Natural killer cell (primary cell): Measurements from ENCODE around the gene TAPT1. TPM values are rescaled to one million over a fixed set of nuclear protein-coding genes. Genes with fewer than 3 reads are reported as not detected.

Experiments
- ATAC-seq, 3 donors: fragments of 150-1000 bp in 2 of 3; fragments of 200-7000 bp in 1 of 3; cut with Tn5 transposase; 1 replicate in 1 of 3; 2 replicates in 2 of 3; pipeline ENCODE4 v1.10.0; 2021; ENCODE audit warnings: mild to moderate bottlenecking in 2 of 3, moderate library complexity in 2 of 3
- DNase-seq, 2 donors: peaks; one replicate each; pipeline versions ENCODE4 v3.0.0 to v3.0.0-alpha.2; 2013 to 2021; ENCODE audit warnings: mixed read lengths in 1 of 2
- H3K27ac ChIP-seq: one replicate; pipeline ENCODE4 v1.5.1; 2013; ENCODE audit warnings: mild to moderate bottlenecking, low read length
- H3K27me3 ChIP-seq: one replicate; pipeline ENCODE4 v1.6.1; 2013; ENCODE audit warnings: low read length; ENCODE audit not compliant: control insufficient read depth, insufficient read depth
- H3K36me3 ChIP-seq: one replicate; pipeline ENCODE4 v1.6.1; 2013; ENCODE audit warnings: low read length; ENCODE audit not compliant: control insufficient read depth, insufficient read depth
- H3K4me1 ChIP-seq: one replicate; pipeline ENCODE4 v1.6.1; 2013; ENCODE audit warnings: low read length; ENCODE audit not compliant: control insufficient read depth, insufficient read depth
- H3K4me3 ChIP-seq: one replicate; pipeline ENCODE4 v1.5.1; 2013; ENCODE audit warnings: low read length
- H3K9me3 ChIP-seq: one replicate; pipeline ENCODE4 v1.6.1; 2013; ENCODE audit warnings: low read length; ENCODE audit not compliant: control insufficient read depth, insufficient read depth
- H3K27ac Mint-ChIP-seq, 2 donors: one replicate each; pipeline ENCODE4 v1.8.0; 2022; ENCODE audit warnings: mild to moderate bottlenecking in 2 of 2, mixed read lengths in 2 of 2, moderate library complexity in 1 of 2
- H3K27me3 Mint-ChIP-seq, 2 donors: one replicate each; pipeline ENCODE4 v1.8.0; 2022; ENCODE audit warnings: low read depth in 2 of 2, mixed read lengths in 2 of 2
- H3K36me3 Mint-ChIP-seq: one replicate; pipeline ENCODE4 v1.8.0; 2022; ENCODE audit warnings: mixed read lengths
- H3K4me1 Mint-ChIP-seq, 2 donors: one replicate each; pipeline ENCODE4 v1.8.0; 2022; ENCODE audit warnings: mixed read lengths in 2 of 2
- H3K4me3 Mint-ChIP-seq: one replicate; pipeline ENCODE4 v1.8.0; 2022; ENCODE audit warnings: mild to moderate bottlenecking, moderate library complexity, mixed read lengths
- H3K9me3 Mint-ChIP-seq, 2 donors: one replicate each; pipeline ENCODE4 v1.8.0; 2022; ENCODE audit warnings: mixed read lengths in 2 of 2
- CTCF ChIP-seq: fragments of 200-600 bp; IDR thresholded peaks from one replicate; pipeline ENCODE4 v1.8.0; 2022; ENCODE audit warnings: antibody characterized with exemption
- WGBS: methylation state at CpG from one replicate; pipeline ENCODE4 v1.1.7; 2013; ENCODE audit warnings: missing lambda C conversion rate; ENCODE audit not compliant: insufficient coverage; 5-methylcytosine and 5-hydroxymethylcytosine counted together
- intact Hi-C: fragments of 100-400 bp; cut with micrococcal nuclease; formaldehyde crosslinking; loops from one replicate; pipeline ENCODE4 v1.14.2; 2022
- total RNA-seq, 4 donors: library from RNA; stranded (reverse); fragments of 120-200 nt in 1 of 4; gene quantifications; one replicate each; pipeline versions ENCODE4 v1.2.3 to v1.2.4, GENCODE V29; 2013 to 2022

TAPT1 gene
- total RNA-seq, 3 donors from 2014 or later (not counting 1 experiment from before 2014, with no cell fraction given) = 52.5 to 67.5 (median 52.7) TPM

GRCh38 chr4:16133406-16133805 is 92.9 kb downstream of the TAPT1 start:
- H3K9me3 Mint-ChIP-seq = peaks cover 0 to 3% of the 10 kb centered on the region in 2 donors
- H3K4me3 Mint-ChIP-seq = no peak overlapping the region
- intact Hi-C loops = no loop called here
- no peak overlapping the region for H3K4me3 ChIP-seq
- peaks cover 4 to 14% of the 10 kb centered on the region in 2 donors for H3K27me3 Mint-ChIP-seq
- WGBS = 90% methylated on average over 1 of the region's 1 CpG
- TF ChIP-seq CTCF = no peak
- H3K9me3 ChIP-seq = no peaks in the 10 kb centered on the region
- no peaks in the 10 kb centered on the region for H3K36me3 Mint-ChIP-seq
- H3K4me1 Mint-ChIP-seq = no peaks in the 10 kb centered on the region
- H3K27me3 ChIP-seq = no peaks in the 10 kb centered on the region
- H3K27ac Mint-ChIP-seq = no peak overlapping the region
- no peak overlapping the region for H3K27ac ChIP-seq
- no peaks in the 10 kb centered on the region for H3K4me1 ChIP-seq
- H3K36me3 ChIP-seq = no peaks in the 10 kb centered on the region
- DNase-seq = no peak
- no peak for ATAC-seq

- Mint-ChIP-seq H3K4me3 (no peak overlapping the region), H3K4me1 (no peaks in the 10 kb centered on the region), H3K27me3 (peaks cover 4 to 14% of the 10 kb centered on the region in 2 donors), H3K27ac (no peak overlapping the region), H3K36me3 (no peaks in the 10 kb centered on the region), H3K9me3 (peaks cover 0 to 3% of the 10 kb centered on the region in 2 donors)
- Histone ChIP-seq H3K27me3 (no peaks in the 10 kb centered on the region), H3K9me3 (no peaks in the 10 kb centered on the region), H3K4me3 (no peak overlapping the region), H3K4me1 (no peaks in the 10 kb centered on the region), H3K27ac (no peak overlapping the region), H3K36me3 (no peaks in the 10 kb centered on the region)
- no peak for TF ChIP-seq CTCF
- 90% methylated on average over 1 of the region's 1 CpG for WGBS
- DNase-seq (no peak), ATAC-seq (no peak)
- intact Hi-C loops = no loop called here
Measured at GRCh38 chr4:16131293-16131692, 95.0 kb downstream of the TAPT1 start.

- Mint-ChIP-seq H3K27me3 (peaks cover 1 to 10% of the 10 kb centered on the region in 2 donors), H3K4me1 (peaks cover 0 to 4% of the 10 kb centered on the region in 2 donors), H3K36me3 (no peaks in the 10 kb centered on the region), H3K9me3 (peaks cover 0 to under 1% of the 10 kb centered on the region in 2 donors), H3K27ac (no peak overlapping the region), H3K4me3 (no peak overlapping the region)
- DNase-seq = no peak
- 67% methylated on average over 1 of the region's 1 CpG for WGBS
- no peak for ATAC-seq
- no peak overlapping the region for H3K4me3 ChIP-seq
- H3K9me3 ChIP-seq = no peaks in the 10 kb centered on the region
- H3K4me1 ChIP-seq = peaks cover 3% of the 10 kb centered on the region
- no peak overlapping the region for H3K27ac ChIP-seq
- intact Hi-C loops = no loop called here
- TF ChIP-seq CTCF = no peak
- no peaks in the 10 kb centered on the region for H3K36me3 ChIP-seq
- no peaks in the 10 kb centered on the region for H3K27me3 ChIP-seq
Measured at GRCh38 chr4:16129336-16129735, 96.9 kb downstream of the TAPT1 start.

GRCh38 chr4:16126714-16127113 is 99.6 kb downstream of the TAPT1 start:
- H3K9me3 ChIP-seq = no peaks in the 10 kb centered on the region
- H3K27ac Mint-ChIP-seq = no peak overlapping the region
- WGBS = 88% methylated on average over 1 of the region's 1 CpG

More at GRCh38 chr4:16126714-16127113, 99.6 kb downstream of the TAPT1 start:
- H3K4me3 ChIP-seq = no peak overlapping the region
- no peak for DNase-seq
- Mint-ChIP-seq H3K9me3 (no peaks in the 10 kb centered on the region), H3K36me3 (no peaks in the 10 kb centered on the region), H3K4me3 (no peak overlapping the region), H3K4me1 (peaks cover 7 to 17% of the 10 kb centered on the region in 2 donors), H3K27me3 (no peaks in the 10 kb centered on the region)
- H3K4me1 ChIP-seq = peaks cover 14% of the 10 kb centered on the region
- no peaks in the 10 kb centered on the region for H3K27me3 ChIP-seq
- no peaks in the 10 kb centered on the region for H3K36me3 ChIP-seq
- intact Hi-C loops = no loop called here
- no peak for ATAC-seq
- TF ChIP-seq CTCF = no peak
- no peak overlapping the region for H3K27ac ChIP-seq
